Heart left ventricle (tissue), 16 donors: Measurements from ENCODE around the gene GRM7. TPM values are rescaled to one million over a fixed set of nuclear protein-coding genes. Genes with fewer than 3 reads are reported as not detected.
A peak's percentile ranks its signal among the peaks of the same experiment; 100 is the strongest.

Experiments
- ATAC-seq, 4 donors: fragments of 200-7000 bp; cut with Tn5 transposase; one replicate each; pipeline ENCODE4 v1.9.1; 2020 to 2022; ENCODE audit warnings: moderate library complexity in 4 of 4, mild to moderate bottlenecking in 3 of 4, moderate number of reproducible peaks in 1 of 4
- DNase-seq, 5 donors: peaks; one replicate each; pipeline ENCODE4 v3.0.0-alpha.2; 2020
- H3K27ac ChIP-seq, 12 donors: fragments of 200-600 bp; sonication (generic) in 4 of 12; one replicate each; pipeline versions ENCODE4 v1.5.0 to v1.8.0; 2016 to 2022; ENCODE audit warnings: mild to moderate bottlenecking in 2 of 12
- H3K27me3 ChIP-seq, 9 donors: fragments of 200-600 bp; sonication (generic) in 2 of 9; one replicate each; pipeline versions ENCODE4 v1.5.1 to v1.8.0; 2016 to 2022; ENCODE audit warnings: mild to moderate bottlenecking in 3 of 9
- H3K36me3 ChIP-seq, 9 donors: fragments of 200-600 bp; sonication (generic) in 2 of 9; one replicate each; pipeline versions ENCODE4 v1.5.0 to v1.8.0; 2018 to 2022; ENCODE audit warnings: mild to moderate bottlenecking in 2 of 9
- H3K4me1 ChIP-seq, 12 donors: fragments of 200-600 bp; sonication (generic) in 4 of 12; one replicate each; pipeline versions ENCODE4 v1.5.0 to v1.8.0; 2016 to 2022; ENCODE audit warnings: mild to moderate bottlenecking in 3 of 12
- H3K4me3 ChIP-seq, 12 donors: fragments of 200-600 bp; sonication (generic) in 4 of 12; one replicate each; pipeline versions ENCODE4 v1.5.0 to v1.8.0; 2017 to 2022; ENCODE audit warnings: mild to moderate bottlenecking in 9 of 12, moderate library complexity in 4 of 12
- H3K9me3 ChIP-seq, 12 donors: fragments of 200-600 bp; sonication (generic) in 4 of 12; one replicate each; pipeline versions ENCODE4 v1.5.0 to v1.8.0; 2016 to 2022; ENCODE audit warnings: mild to moderate bottlenecking in 1 of 12
- CTCF ChIP-seq, 12 donors: fragments of 200-600 bp; sonication (generic) in 4 of 12; IDR thresholded peaks; one replicate each; pipeline versions ENCODE4 v1.5.0 to v1.8.0; 2018 to 2022; ENCODE audit warnings: antibody characterized with exemption in 12 of 12, mild to moderate bottlenecking in 5 of 12
- POLR2A ChIP-seq, 2 donors: fragments of 450-650 bp; IDR thresholded peaks; one replicate each; pipeline ENCODE4 v1.6.1; 2017; ENCODE audit warnings: antibody characterized with exemption in 2 of 2, mild to moderate bottlenecking in 2 of 2, moderate library complexity in 2 of 2
- WGBS, 4 donors: extraction: QIAGEN DNeasy Blood & Tissue Kit in 2 of 4; methylation state at CpG; one replicate each; pipeline versions ENCODE4 v1.1.5 to v1.1.7; 2013 to 2018; 5-methylcytosine and 5-hydroxymethylcytosine counted together
- intact Hi-C, 10 donors: fragments of 100-400 bp; cut with DNase I; formaldehyde crosslinking; loops; one replicate each; pipeline versions ENCODE4 v1.11.1 to v1.14.2; 2022
- polyA plus RNA-seq, 2 donors: library from polyadenylated mRNA; stranded (reverse); fragments of 200-250 nt; gene quantifications; one replicate each; pipeline ENCODE4 v1.2.3, GENCODE V29; 2013
- total RNA-seq, 9 donors: library from RNA; depleted of rRNA in 2 of 9; stranded (reverse); fragments of >200 nt in 2 of 9; fragmentation: NEBNext Ultra II Directional in 3 of 9; extraction: Animal tissue kit (Norgen Biotek cat#: 25700) in 3 of 9; gene quantifications; one replicate each; pipeline versions ENCODE4 v1.1.0 to v1.2.4, GENCODE V29; 2016 to 2023
- donor health status: ischemic (EF 13 %, LVEDD 7.1; RV severe dilation, severe dysfunction).
- donor health status: healthy with polysubstance abuse.
- donor health status: DM: no; HTN: yes; CAD: no.
- donor health status: DM: no; HTN: no; CAD: no.
- donor health status: ischemic (EF 25% LVEDD 6.9; RV normal size, moderate dysfunction).
- donor health status: ischemic (EF 25% LVEDD 5.7; RV mildly dilated, moderate dysfunction).
- donor health status: healthy.
- donor health status: DM: yes; HTN: yes; CAD: no.
- donor health status: ischemic (EF 35%, LVEDD 5.7; RV mildly dilated, moderate dysfunction).
- donor health status: nonischemic (EF 11% LVEDD 7.7; RV severe dilation, severe dysfunction).
- donor health status: DM: yes; HTN: yes; CAD: no.
- donor health status: PGD.
- donor health status: ischemic (EF 29% LVEDD 5.4; RV normal size, mild dysfunction).
- donor health status: nonischemic (EF 23%, LVEDD 6.1; RV moderate dilation, normal function).

Gene GRM7
- total and polyA plus RNA-seq, 11 donors, result not detected

GRCh38 chr3:7095116-7095515 lies 234.2 kb downstream of the GRM7 start:
- Histone ChIP-seq H3K4me1 (no peaks in the 10 kb centered on the region), H3K27ac (no peak overlapping the region), H3K36me3 (no peaks in the 10 kb centered on the region), H3K4me3 (no peak overlapping the region), H3K27me3 (no peaks in the 10 kb centered on the region), H3K9me3 (peaks cover 0 to 8% (median 0%) of the 10 kb centered on the region in 12 donors)
- DNase-seq (no peak), ATAC-seq (no peak)
- 77 to 95% (median 87%) methylated on average over 1 of the region's 1 CpG for WGBS, 4 donors
- TF ChIP-seq CTCF (IDR thresholded peaks at IDR 0.05) (no peak), POLR2A (IDR thresholded peaks at IDR 0.05) (no peak)
- intact Hi-C loops, result no loop called here

DNA sequence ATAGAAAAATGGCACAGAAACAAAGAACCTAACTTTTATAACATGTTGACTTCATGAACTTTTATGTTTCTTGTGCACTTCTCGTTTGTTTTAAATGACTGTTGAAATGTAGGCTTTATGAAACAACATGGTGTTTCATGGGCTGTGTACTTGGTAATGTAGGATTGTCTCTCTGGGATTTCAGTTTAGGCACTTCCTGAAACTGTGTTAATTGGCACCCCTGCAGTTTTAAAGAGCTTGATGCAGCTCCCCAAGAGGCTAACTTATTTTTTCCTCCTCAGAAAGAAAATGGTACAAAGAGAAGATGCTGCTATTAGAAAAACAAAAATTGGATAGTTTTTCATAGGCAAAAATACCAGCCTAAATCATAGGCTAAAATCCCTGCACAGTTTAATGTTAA lies 239.2 kb downstream of the GRM7 start:
- Histone ChIP-seq H3K4me3 (no peak overlapping the region), H3K36me3 (no peaks in the 10 kb centered on the region), H3K27ac (no peak overlapping the region), H3K4me1 (no peaks in the 10 kb centered on the region), H3K9me3 (peaks cover 0 to 8% (median 0%) of the 10 kb centered on the region in 12 donors), H3K27me3 (no peaks in the 10 kb centered on the region)
- DNase-seq (no peak), ATAC-seq (no peak)
- intact Hi-C loops, result no loop called here
- no peak for TF ChIP-seq POLR2A (IDR thresholded peaks at IDR 0.05)
- WGBS, 4 donors, result 82 to 87% (median 83%) methylated on average over 1 of the region's 1 CpG

DNA sequence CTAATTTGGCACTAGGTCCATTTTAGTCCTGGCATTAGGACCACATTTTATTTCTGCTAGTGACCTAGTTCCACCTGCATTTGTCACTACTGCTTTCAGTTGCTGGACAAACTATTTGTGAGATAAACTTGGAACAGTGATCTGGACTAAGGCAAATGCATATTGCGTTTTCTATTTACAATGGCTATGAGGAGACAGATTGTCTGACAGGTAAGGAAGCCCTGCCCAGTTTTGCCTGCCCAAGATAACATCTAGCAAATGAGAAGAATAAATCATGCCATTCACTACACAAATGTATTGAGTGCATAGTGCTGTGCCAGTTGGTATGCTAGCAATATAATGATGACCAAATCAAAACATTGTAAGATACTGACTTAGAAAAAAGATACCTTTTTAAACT lies 245.7 kb downstream of the GRM7 start:
- TF ChIP-seq POLR2A (IDR thresholded peaks at IDR 0.05) (no peak), CTCF (IDR thresholded peaks at IDR 0.05) (no peak)
- H3K4me3 ChIP-seq, result no peak overlapping the region
- ATAC-seq (no peak), DNase-seq (no peak)
- H3K27ac ChIP-seq, result no peak overlapping the region
- WGBS, 4 donors, result 70 to 85% (median 78%) methylated on average over 1 of the region's 1 CpG
- no peaks in the 10 kb centered on the region for H3K4me1 ChIP-seq
- H3K27me3 ChIP-seq, result no peaks in the 10 kb centered on the region
- peaks cover 0 to 4% (median 0%) of the 10 kb centered on the region in 12 donors for H3K9me3 ChIP-seq
- intact Hi-C loops, result no loop called here
- H3K36me3 ChIP-seq, result no peaks in the 10 kb centered on the region

- TF ChIP-seq POLR2A (IDR thresholded peaks at IDR 0.05) (no peak), CTCF (IDR thresholded peaks at IDR 0.05) (no peak)
- ATAC-seq (no peak), DNase-seq (no peak)
- 75 to 94% (median 75%) methylated on average over 1 of the region's 1 CpG for WGBS, 4 donors
- H3K4me3 ChIP-seq, result no peak overlapping the region
- no peaks in the 10 kb centered on the region for H3K36me3 ChIP-seq
- no peaks in the 10 kb centered on the region for H3K27me3 ChIP-seq
- H3K27ac ChIP-seq, result no peak overlapping the region
- H3K4me1 ChIP-seq, result no peaks in the 10 kb centered on the region
- H3K9me3 ChIP-seq, result no peaks in the 10 kb centered on the region
- intact Hi-C loops, result no loop called here
These were observed 251.7 kb downstream of the GRM7 start for GRCh38 chr3:7112523-7113056.

DNA sequence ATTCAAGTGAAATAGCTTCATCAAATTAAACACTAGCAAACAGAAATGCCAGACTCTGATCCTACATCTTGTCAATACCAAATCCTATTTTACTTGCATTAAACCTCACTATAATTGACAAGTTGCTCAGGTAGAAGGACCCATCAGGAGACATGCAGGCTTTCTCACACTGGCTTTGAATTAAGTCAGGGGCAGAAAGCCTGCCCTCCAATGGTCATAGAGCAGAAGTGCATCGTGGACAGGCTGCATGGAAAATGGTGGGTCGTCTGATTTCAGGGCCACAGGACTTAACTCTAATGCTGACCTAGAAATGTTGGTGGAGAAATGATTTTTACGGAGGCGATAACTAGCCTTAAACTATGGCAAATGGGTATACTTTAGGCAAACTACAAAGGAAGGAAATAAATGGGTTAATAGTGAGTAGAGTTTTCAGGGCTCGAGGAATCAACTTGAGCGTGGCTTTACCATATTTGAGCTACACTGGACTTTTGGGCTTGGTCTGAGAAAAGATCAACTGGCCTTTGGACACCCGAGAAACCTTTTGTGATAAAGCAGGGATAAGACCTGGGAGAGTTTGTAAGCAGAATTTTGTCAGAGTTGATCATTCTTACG lies 283.9 kb downstream of the GRM7 start:
- H3K4me3 ChIP-seq, result no peak overlapping the region
- ATAC-seq (no peak), DNase-seq (no peak)
- WGBS, 4 donors, result 64 to 67% (median 66%) methylated on average over 8 of the region's 8 CpGs
- TF ChIP-seq POLR2A (IDR thresholded peaks at IDR 0.05), result no peak
- peak in 8 of 12 donors; percentile 9 to 48 (median 34) for TF ChIP-seq CTCF (IDR thresholded peaks at IDR 0.05)
- no peaks in the 10 kb centered on the region for H3K9me3 ChIP-seq
- H3K27me3 ChIP-seq, result no peaks in the 10 kb centered on the region
- H3K4me1 ChIP-seq, result no peaks in the 10 kb centered on the region
- H3K36me3 ChIP-seq, result no peaks in the 10 kb centered on the region
- H3K27ac ChIP-seq, result no peak overlapping the region
- intact Hi-C loops, result no loop called here
